GM18868 (cell line): Measurements from ENCODE around the gene IP6K1.
"Not testable (repeated sequence)": the region's sequence is repeated elsewhere in the genome, so short reads cannot be mapped to it uniquely, and the experiment has no call there.

ENCODE experiments used
- ATAC-seq: cut with Tn5 transposase; IDR thresholded peaks from one replicate; pipeline ENCODE4 v1.9.1; 2021; ENCODE audit warnings: mild to moderate bottlenecking, moderate library complexity; ENCODE audit not compliant: unreplicated experiment

The IP6K1 gene

GRCh38 chr3:49694409-49695070 lies 91.8 kb downstream of the IP6K1 start:
- not testable (repeated sequence) for ATAC-seq

GRCh38 chr3:49691481-49691880 lies 94.9 kb downstream of the IP6K1 start:
- not testable (repeated sequence) for ATAC-seq

GRCh38 chr3:49690856-49691255 lies 95.5 kb downstream of the IP6K1 start:
- ATAC-seq = not testable (repeated sequence)

- ATAC-seq = peak; percentile 5
These were observed 96.3 kb downstream of the IP6K1 start for GRCh38 chr3:49689908-49690624.

GRCh38 chr3:49689046-49689907 lies 97.1 kb downstream of the IP6K1 start, which contains the start of the genes MST1 and RNF123:
TSS of gene MST1 (minus strand) at chr3:49689474. CDS start at chr3:49688691, 783 bp downstream.
TSS of gene RNF123 (plus strand) at chr3:49689557. CDS start at chr3:49691166, 1,609 bp downstream.
- ATAC-seq = peak; percentile 59

- ATAC-seq = not testable (repeated sequence)
These were observed 97.8 kb downstream of the IP6K1 start for GRCh38 chr3:49688338-49689045.

- ATAC-seq = not testable (repeated sequence)
These were observed 98.9 kb downstream of the IP6K1 start for GRCh38 chr3:49687424-49687795.

- not testable (repeated sequence) for ATAC-seq
These were observed 99.4 kb downstream of the IP6K1 start for GRCh38 chr3:49686769-49687423.

GRCh38 chr3:49686346-49686745 lies 100.0 kb downstream of the IP6K1 start:
- ATAC-seq = not testable (repeated sequence)

GRCh38 chr3:49685846-49686245 lies 100.5 kb downstream of the IP6K1 start:
- not testable (repeated sequence) for ATAC-seq

- ATAC-seq = not testable (repeated sequence)
These were observed 101.2 kb downstream of the IP6K1 start for GRCh38 chr3:49685103-49685502.

GRCh38 chr3:49684453-49684852 lies 101.9 kb downstream of the IP6K1 start:
- ATAC-seq = not testable (repeated sequence)

- ATAC-seq = no peak
These were observed 103.2 kb downstream of the IP6K1 start for GRCh38 chr3:49683162-49683561.

- ATAC-seq = no peak
These were observed 104.8 kb downstream of the IP6K1 start for GRCh38 chr3:49681543-49681942.

GRCh38 chr3:49681232-49681522 lies 105.2 kb downstream of the IP6K1 start:
- no peak for ATAC-seq

GRCh38 chr3:49680493-49681231 lies 105.7 kb downstream of the IP6K1 start:
- ATAC-seq = no peak

GRCh38 chr3:49675912-49676311 lies 110.4 kb downstream of the IP6K1 start:
- no peak for ATAC-seq

GRCh38 chr3:49674497-49674983 lies 111.8 kb downstream of the IP6K1 start:
- ATAC-seq = peak; percentile 18
